ENCODE data around the gene SHH.
"Not testable (repeated sequence)": the region's sequence is repeated elsewhere in the genome, so short reads cannot be mapped to it uniquely, and the experiment has no call there.

SHH gene

GRCh38 chr7:155838312-155838711, 26.0 kb upstream of the SHH start:
- not testable (repeated sequence) for H2AFZ ChIP-seq (ENCODE audit: low read depth, low read length); H3K9me3 ChIP-seq (ENCODE audit: low read length); H3K4me1 ChIP-seq (ENCODE audit: insufficient read depth, low read length); H3K4me3 ChIP-seq (ENCODE audit: low read length); H3K36me3 ChIP-seq (ENCODE audit: insufficient read depth, low read length)
- H3K27me3 ChIP-seq (ENCODE audit: insufficient read depth, low read length): peaks cover 14% of the 10 kb centered on the region

- H2AFZ ChIP-seq (ENCODE audit: low read depth, low read length): no peak overlapping the region
- no peak overlapping the region for H3K4me3 ChIP-seq (ENCODE audit: low read length)
- H3K36me3 ChIP-seq (ENCODE audit: insufficient read depth, low read length): no peaks in the 10 kb centered on the region
- H3K9me3 ChIP-seq (ENCODE audit: low read length): no peaks in the 10 kb centered on the region
- no peaks in the 10 kb centered on the region for H3K4me1 ChIP-seq (ENCODE audit: insufficient read depth, low read length)
- H3K27me3 ChIP-seq (ENCODE audit: insufficient read depth, low read length): peaks cover 19% of the 10 kb centered on the region
These were observed 24.8 kb upstream of the SHH start for GRCh38 chr7:155837126-155837479.

- no peak overlapping the region for H3K4me3 ChIP-seq (ENCODE audit: low read length)
- no peaks in the 10 kb centered on the region for H3K4me1 ChIP-seq (ENCODE audit: insufficient read depth, low read length)
- H3K36me3 ChIP-seq (ENCODE audit: insufficient read depth, low read length): no peaks in the 10 kb centered on the region
- H3K9me3 ChIP-seq (ENCODE audit: low read length): no peaks in the 10 kb centered on the region
- no peak overlapping the region for H2AFZ ChIP-seq (ENCODE audit: low read depth, low read length)
- H3K27me3 ChIP-seq (ENCODE audit: insufficient read depth, low read length): peaks cover 22% of the 10 kb centered on the region
These were observed 24.2 kb upstream of the SHH start for GRCh38 chr7:155836216-155837125.

GRCh38 chr7:155835446-155836215, 23.4 kb upstream of the SHH start:
- H3K36me3 ChIP-seq (ENCODE audit: insufficient read depth, low read length): no peaks in the 10 kb centered on the region
- peaks cover 18% of the 10 kb centered on the region for H3K27me3 ChIP-seq (ENCODE audit: insufficient read depth, low read length)
- H3K4me1 ChIP-seq (ENCODE audit: insufficient read depth, low read length): no peaks in the 10 kb centered on the region
- no peak overlapping the region for H2AFZ ChIP-seq (ENCODE audit: low read depth, low read length)
- no peaks in the 10 kb centered on the region for H3K9me3 ChIP-seq (ENCODE audit: low read length)
- no peak overlapping the region for H3K4me3 ChIP-seq (ENCODE audit: low read length)

GRCh38 chr7:155834486-155835048, 22.3 kb upstream of the SHH start:
- Histone ChIP-seq H3K4me1 (ENCODE audit: insufficient read depth, low read length) (no peaks in the 10 kb centered on the region), H3K9me3 (ENCODE audit: low read length) (no peaks in the 10 kb centered on the region), H3K4me3 (ENCODE audit: low read length) (no peak overlapping the region), H3K27me3 (ENCODE audit: insufficient read depth, low read length) (peaks cover 12% of the 10 kb centered on the region), H2AFZ (ENCODE audit: low read depth, low read length) (no peak overlapping the region), H3K36me3 (ENCODE audit: insufficient read depth, low read length) (no peaks in the 10 kb centered on the region)

GRCh38 chr7:155833651-155834050, 21.4 kb upstream of the SHH start:
- Histone ChIP-seq H2AFZ (ENCODE audit: low read depth, low read length) (no peak overlapping the region), H3K9me3 (ENCODE audit: low read length) (no peaks in the 10 kb centered on the region), H3K4me1 (ENCODE audit: insufficient read depth, low read length) (no peaks in the 10 kb centered on the region), H3K36me3 (ENCODE audit: insufficient read depth, low read length) (no peaks in the 10 kb centered on the region), H3K27me3 (ENCODE audit: insufficient read depth, low read length) (peaks cover 12% of the 10 kb centered on the region), H3K4me3 (ENCODE audit: low read length) (no peak overlapping the region)

GRCh38 chr7:155832581-155832981, 20.3 kb upstream of the SHH start:
- Histone ChIP-seq H3K4me1 (ENCODE audit: insufficient read depth, low read length) (no peaks in the 10 kb centered on the region), H3K36me3 (ENCODE audit: insufficient read depth, low read length) (no peaks in the 10 kb centered on the region), H3K9me3 (ENCODE audit: low read length) (no peaks in the 10 kb centered on the region), H3K4me3 (ENCODE audit: low read length) (no peak overlapping the region), H2AFZ (ENCODE audit: low read depth, low read length) (no peak overlapping the region), H3K27me3 (ENCODE audit: insufficient read depth, low read length) (peaks cover 12% of the 10 kb centered on the region)

- Histone ChIP-seq H3K27me3 (ENCODE audit: insufficient read depth, low read length) (peaks cover 12% of the 10 kb centered on the region), H3K9me3 (ENCODE audit: low read length) (no peaks in the 10 kb centered on the region), H3K4me1 (ENCODE audit: insufficient read depth, low read length) (no peaks in the 10 kb centered on the region), H2AFZ (ENCODE audit: low read depth, low read length) (no peak overlapping the region), H3K36me3 (ENCODE audit: insufficient read depth, low read length) (no peaks in the 10 kb centered on the region), H3K4me3 (ENCODE audit: low read length) (no peak overlapping the region)
These were observed 19.7 kb upstream of the SHH start for GRCh38 chr7:155831807-155832524.

GRCh38 chr7:155830961-155831806, 18.9 kb upstream of the SHH start:
- Histone ChIP-seq H3K4me3 (ENCODE audit: low read length) (no peak overlapping the region), H3K27me3 (ENCODE audit: insufficient read depth, low read length) (peaks cover 12% of the 10 kb centered on the region), H3K4me1 (ENCODE audit: insufficient read depth, low read length) (no peaks in the 10 kb centered on the region), H3K36me3 (ENCODE audit: insufficient read depth, low read length) (no peaks in the 10 kb centered on the region), H2AFZ (ENCODE audit: low read depth, low read length) (no peak overlapping the region), H3K9me3 (ENCODE audit: low read length) (no peaks in the 10 kb centered on the region)

- peaks cover 12% of the 10 kb centered on the region for H3K27me3 ChIP-seq (ENCODE audit: insufficient read depth, low read length)
- no peaks in the 10 kb centered on the region for H3K4me1 ChIP-seq (ENCODE audit: insufficient read depth, low read length)
These were observed 17.7 kb upstream of the SHH start for GRCh38 chr7:155829796-155830470.

GRCh38 chr7:155825336-155825735, 13.1 kb upstream of the SHH start:
- Histone ChIP-seq H3K4me3 (ENCODE audit: low read length) (no peak overlapping the region), H3K36me3 (ENCODE audit: insufficient read depth, low read length) (no peaks in the 10 kb centered on the region), H3K27me3 (ENCODE audit: insufficient read depth, low read length) (no peaks in the 10 kb centered on the region), H2AFZ (ENCODE audit: low read depth, low read length) (no peak overlapping the region), H3K4me1 (ENCODE audit: insufficient read depth, low read length) (no peaks in the 10 kb centered on the region), H3K9me3 (ENCODE audit: low read length) (no peaks in the 10 kb centered on the region)

More at GRCh38 chr7:155829796-155830470, 17.7 kb upstream of the SHH start:
- Histone ChIP-seq H2AFZ (ENCODE audit: low read depth, low read length) (no peak overlapping the region), H3K36me3 (ENCODE audit: insufficient read depth, low read length) (no peaks in the 10 kb centered on the region), H3K9me3 (ENCODE audit: low read length) (no peaks in the 10 kb centered on the region), H3K4me3 (ENCODE audit: low read length) (no peak overlapping the region)

All from neuron (in vitro differentiated cells).